ENCODE results near the gene MGAT4B.

Gene MGAT4B

DNA sequence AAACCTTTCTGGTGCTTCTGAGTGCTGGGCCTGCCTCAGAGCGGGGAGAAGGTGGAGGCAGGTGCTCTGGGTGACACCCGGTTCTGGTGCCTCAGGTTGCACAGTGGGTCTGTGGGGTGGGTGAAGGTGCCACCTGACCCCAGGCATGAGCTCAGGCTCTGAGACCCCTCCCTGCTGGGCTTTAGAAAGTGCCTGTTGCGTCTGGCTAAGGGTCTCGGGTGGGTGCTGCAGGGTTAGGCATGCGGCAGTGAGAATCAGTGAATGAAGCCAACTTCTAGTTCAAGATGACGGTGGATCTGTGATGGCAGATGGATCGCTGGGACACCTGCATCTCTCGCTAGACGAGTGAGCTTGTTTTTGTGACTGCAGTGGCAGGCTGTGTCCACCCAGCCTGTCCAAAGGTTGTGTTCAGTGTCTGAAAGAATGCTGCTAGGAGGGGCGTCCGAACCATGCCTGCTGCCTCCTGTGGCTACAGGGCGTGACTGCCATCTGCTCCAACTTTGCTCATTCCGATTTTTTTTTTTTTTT is 19.1 kb upstream of the MGAT4B start:
- DNase-seq (ENCODE audit: low spot score), result peak; percentile 55

DNA sequence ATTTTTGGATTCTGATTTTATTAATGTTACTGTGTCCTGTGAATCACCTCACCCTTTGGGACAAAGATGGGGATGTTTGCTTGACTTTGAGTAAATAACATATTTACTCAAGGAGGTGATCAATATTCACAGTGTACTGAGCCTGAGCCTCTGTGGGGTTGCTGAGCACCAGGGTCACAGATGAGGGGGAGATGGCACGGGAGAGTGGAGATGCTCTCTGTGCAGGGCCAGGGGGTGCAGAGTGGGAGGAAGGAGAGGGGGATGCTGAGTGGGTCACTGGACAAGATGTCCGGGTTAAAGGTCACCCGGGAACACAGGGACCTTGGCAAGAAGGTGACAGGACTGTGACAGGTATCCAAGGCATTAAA is 18.1 kb upstream of the MGAT4B start:
- no peak for DNase-seq (ENCODE audit: low spot score)

DNA sequence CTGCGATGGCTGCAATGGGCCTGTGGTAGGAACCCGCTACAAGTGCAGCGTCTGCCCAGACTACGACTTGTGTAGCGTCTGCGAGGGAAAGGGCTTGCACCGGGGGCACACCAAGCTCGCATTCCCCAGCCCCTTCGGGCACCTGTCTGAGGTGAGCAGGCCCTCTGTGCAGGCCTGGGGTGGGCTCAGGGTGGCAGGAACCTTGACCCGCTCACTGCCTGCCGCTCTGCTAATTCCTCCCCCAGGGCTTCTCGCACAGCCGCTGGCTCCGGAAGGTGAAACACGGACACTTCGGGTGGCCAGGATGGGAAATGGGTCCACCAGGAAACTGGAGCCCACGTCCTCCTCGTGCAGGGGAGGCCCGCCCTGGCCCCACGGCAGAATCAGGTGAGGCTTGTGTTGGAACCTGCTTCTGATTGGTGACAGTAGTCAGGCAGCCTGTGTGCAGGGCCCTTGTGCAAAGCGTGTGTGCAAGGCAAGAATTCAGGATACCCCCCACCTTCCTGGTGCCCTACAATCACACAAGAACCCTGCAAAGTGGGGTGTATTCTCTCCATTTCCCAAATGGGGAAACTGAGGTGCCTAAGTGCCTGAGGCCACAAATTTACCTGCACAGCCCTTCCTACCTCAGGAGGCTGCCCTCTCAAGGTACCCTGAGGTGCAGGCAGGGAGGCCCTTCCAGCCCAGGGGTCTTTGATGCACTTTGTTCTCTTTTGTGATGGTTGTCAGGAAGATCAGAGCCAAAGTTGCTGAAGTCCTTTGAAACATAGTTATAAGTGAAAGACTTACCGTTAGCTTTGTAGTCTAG is 17.5 kb upstream of the MGAT4B start:
- DNase-seq (ENCODE audit: low spot score), result no peak

DNA sequence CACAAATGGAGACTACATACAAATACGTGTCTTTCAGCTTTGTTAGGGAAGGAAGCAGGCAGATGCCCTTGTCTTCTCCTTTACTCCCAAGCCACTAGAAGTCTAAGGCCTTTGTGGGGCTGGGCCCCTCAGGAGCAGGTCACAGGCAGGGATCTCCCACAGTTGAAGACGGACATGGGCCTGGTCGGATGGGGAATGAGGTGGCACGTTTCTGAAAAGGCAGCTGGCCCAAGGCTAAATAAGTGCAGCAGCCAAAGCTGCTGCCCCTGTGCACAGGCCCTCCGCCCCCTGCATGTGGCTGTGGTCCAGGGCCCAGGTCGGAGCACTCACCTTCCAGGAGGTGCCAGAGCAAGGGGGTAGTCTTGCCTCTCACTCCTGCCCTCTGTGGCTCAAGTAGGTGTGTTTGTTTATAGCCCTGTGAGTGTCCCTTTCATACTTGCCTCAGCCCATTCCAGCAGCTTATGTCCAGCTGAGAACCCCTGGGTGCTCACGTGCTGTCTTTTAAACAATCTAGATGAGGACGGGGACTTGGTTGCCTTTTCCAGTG is 15.9 kb upstream of the MGAT4B start:
- no peak for DNase-seq (ENCODE audit: low spot score)

DNA sequence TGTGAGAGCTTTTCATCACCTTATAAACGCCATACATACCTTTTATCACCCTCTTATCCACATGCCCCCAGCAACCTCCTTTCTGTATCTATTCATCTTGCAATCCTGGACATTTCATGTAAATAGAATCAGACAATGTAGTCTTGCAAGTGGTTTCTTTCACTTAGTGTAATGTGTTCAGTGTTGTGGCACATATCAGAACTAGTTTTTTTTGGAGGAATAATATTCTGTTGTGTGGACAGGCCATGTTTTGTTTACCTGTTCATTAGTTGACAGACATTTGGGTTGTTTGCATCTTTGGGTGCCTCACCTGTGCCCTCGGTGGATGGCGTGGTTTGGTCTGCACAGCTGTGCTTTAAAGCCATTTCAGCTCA is 15.4 kb upstream of the MGAT4B start:
- no peak for DNase-seq (ENCODE audit: low spot score)

DNA sequence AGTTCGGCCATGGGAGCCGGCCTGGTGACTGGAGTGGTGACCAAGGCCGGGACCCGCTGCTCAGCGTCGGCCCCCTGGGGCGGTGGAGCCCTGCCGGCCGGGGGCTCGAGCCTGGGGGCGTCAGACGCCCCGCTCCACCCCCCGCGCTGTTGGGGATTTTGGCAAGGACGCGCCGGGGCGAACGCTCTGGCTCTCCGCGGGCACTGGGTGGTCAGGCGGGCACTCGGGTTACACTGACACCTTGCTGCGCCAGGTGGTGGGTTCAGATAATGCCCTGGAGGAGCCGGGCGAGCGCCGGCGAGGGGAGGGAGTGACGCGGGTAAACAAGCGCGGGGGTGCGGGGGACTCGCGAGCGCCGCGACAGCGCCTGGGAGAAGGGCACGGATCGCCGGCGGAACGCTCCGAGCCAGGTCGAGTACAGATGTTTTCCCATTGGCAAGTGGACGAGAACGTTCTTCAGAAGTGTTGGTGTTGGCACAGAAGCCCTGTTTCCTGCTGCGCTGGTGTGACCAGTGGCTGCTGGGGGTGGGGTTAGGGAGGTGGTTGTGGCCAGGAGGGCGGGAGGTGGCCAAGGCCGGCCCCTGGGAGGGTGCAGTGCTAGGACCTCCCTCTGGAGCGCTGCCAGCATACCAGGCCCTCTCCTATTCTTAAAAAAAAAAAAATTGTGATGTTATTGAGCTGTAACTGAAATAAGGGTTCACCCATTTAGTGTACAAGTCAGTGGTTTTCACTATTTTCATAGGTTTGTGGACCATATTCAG is 14.8 kb upstream of the MGAT4B start:
- peak; percentile 97 for DNase-seq (ENCODE audit: low spot score)

DNA sequence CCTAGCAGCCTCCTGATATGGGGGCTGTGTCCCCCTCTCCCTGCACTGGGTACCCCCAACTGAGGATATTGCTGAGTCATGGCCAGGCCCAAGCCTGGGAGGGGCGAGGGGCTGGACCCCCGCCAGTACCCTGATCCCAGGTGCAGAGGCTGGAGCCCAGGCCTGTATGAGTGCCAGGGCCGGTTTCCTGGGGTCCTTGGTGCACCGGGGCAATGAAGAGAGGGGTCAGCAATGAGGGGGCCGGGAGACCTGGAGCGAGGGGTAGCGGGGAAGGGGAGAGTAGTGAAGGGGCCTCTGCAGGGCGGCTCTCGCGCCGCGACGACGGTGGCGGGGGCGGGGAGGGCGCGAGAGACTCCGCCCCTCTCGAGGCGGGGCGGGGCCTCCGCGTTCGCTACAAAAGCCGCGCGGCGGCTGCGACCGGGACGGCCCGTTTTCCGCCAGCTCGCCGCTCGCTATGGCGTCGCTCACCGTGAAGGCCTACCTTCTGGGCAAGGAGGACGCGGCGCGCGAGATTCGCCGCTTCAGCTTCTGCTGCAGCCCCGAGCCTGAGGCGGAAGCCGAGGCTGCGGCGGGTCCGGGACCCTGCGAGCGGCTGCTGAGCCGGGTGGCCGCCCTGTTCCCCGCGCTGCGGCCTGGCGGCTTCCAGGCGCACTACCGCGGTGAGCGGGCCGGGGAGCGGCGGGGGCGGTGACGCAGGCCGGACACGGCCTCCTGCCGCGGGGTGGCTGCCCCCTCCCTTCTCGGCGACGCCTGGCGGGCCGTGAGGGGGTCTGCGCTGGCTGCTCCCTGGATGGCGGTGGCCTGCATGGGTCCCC is 14.0 kb upstream of the MGAT4B start, which contains the start of gene SQSTM1:
Gene SQSTM1 (plus strand): TSS at position 423 of the 815 bp plus-strand sequence. CDS start 32 bp downstream, at position 455.
- peak; percentile 95 for DNase-seq (ENCODE audit: low spot score)

DNA sequence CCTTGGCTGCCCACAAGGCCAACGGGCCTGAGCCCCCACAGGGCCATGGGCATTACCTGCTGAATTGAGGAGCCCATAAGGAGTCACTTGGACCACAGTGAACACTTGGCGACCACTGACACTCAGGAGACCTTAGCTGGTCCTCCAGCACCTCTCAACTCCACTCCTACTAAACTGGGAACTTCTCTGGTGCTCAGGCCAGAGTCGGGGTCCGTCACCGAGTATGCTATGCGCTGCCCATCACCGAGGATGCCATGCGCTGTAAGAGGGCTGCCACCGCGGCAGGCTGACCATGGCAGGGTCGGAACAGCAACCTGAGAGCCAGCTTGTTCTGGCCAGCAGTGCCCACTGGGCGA is 13.4 kb upstream of the MGAT4B start:
- DNase-seq (ENCODE audit: low spot score), result no peak

DNA sequence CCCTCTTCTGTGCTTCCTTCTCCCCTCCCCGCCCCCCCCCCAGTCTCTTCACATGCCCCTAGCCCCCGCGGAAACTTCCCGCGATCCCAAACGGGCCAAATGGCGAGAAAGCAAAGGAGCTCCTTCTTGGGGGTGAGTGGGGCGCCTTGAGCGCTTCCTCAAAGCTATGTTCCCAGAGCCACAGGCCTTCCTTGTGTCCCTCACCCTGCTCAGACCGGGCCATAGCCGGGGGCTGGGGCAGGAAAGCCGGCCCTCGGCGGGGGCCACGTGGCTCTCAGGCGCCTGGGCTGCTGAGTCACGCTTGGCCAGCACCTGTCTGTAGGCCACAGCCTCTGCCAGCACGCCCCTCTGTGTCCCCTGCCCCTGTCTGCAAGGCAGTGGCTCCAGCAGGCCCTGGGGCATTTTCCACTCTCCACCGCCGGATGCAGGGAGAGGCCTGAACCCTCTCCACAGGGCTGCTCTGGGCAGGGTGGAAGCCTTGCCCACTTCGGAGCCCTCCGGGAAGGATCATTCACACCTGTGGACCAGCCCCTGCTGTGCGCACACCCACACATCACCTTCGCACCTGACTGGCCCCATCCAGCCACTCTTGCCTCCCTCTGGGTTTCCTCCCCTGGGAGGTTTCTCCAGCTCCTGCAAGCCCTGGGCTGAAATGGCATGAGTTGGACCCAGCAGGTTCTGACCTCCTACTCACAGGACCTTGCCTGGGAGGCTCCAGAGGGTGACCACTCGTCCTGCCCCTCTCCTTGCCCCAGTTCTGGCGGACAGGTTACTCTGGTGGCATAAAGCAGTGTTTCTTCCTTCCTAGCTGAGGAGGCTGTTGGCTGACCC is 12.8 kb upstream of the MGAT4B start:
- peak; percentile 59 for DNase-seq (ENCODE audit: low spot score)

DNA sequence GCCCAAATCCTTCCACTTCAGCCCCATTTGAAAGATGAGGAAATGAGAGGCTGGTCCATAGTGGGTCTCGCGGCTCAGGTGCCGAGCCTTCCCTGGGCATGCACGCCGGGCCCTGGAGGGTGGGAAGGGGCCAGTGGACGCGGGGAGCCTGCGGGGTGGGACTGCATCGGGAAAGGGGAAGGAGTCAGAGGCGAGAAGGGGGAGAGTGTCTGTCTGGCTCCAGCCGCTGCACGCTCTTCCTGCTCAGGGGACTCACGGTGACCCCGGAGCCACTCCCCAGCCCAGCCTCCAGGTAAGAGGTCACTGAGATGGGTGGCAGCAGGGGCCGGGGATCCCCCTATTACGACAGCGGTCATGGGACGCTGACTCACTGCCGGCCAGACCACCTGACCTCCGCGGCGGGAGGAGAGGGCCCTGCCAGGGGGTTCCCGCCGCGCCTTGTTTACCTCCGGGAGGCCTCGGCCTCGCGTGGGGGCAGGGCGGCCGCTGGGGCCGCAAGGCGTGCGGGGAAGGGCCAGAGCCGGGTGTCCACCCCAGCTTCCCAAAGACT is 12.2 kb upstream of the MGAT4B start:
- DNase-seq (ENCODE audit: low spot score), result peak; percentile 92

DNA sequence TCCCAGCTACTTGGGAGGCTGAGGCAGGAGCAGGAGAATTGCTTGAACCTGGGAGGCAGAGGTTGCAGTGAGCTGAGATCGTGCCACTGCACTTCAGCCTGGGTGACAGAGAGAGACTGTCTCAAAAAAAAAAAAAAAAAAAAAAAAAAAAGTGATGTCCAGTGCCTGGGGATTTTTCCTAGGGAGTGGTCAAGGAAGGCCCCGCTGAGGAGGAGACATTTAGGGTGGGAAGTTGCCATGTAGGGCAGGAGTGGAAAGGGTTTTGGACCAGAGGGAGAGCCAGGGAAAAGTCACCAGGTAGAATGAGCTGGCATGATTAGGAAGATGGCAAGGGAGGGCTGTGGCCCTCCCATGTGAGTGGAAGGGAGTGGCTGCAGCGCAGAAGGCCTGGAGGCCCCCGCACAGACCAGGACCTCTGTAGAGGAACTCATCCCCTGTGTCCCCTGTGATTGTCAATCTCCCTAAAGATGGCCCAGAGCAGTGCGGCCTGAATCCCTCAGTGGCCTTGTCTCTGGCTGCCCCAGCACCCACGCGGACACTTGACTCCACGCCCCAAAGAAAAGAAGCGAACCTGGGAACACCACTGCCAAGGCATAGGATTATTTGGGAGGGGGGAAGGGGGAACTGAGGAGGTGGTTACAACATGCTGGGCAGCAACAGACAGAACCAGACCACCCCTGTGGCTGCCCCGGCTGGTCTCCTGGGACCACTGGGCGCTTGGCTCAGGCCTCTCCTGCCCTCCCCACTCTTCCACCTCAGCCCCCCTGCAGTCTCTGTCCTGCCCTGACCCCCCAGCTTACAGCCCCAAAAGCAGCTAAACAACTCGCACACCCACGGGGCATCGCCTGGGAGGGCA is 11.5 kb upstream of the MGAT4B start:
- DNase-seq (ENCODE audit: low spot score), result no peak

DNA sequence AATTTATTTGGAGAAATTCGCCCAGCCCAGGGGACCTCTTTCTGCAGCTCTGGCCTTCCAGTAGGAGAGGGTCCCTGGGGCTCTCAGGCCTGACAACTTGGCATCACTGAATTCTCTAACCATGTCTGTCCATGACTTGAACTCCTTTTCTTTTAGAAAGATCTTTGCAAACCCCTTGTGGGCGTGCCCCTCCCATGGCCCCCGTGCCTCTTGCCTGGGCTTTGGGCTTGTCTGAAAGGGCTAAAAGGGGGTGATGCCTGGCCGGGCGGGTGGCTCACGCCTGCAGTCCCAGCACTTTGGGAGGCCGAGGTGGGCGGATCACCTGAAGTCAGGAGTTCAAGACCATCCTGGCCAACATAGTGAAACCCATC is 10.8 kb upstream of the MGAT4B start:
- DNase-seq (ENCODE audit: low spot score), result no peak

DNA sequence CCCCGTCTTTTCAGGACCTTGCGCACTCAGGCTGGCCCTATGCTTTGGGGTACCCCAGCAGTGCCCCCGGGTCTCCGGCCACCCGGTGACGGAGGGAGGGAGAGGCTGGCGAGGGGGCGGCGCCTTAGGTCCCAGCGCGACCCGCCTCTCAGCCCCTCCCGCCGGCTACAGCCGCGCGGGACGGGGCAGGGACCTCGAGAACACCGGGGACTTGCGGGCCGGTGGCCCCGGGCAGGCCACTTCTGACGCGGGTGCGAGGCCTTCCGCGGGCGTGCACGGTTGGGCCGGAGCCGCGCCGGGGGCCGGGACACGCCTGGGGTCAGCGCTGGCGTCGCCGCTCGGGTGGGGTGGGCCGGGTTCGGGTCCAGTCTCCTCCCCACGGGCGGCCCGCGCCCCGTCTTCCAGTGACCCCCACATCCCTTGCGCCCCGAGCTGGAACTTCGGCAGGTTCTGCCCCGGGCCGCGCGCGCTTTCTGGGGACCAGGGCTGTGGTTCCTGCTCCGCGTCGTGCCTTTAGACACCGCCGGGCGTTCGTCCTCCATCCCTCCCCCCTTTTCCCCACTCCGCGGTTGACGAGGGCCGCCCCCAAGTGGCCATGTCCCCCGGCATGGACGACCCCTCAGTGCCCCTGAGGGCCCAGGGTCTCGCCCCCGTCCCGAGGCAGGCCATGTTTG is 10.3 kb upstream of the MGAT4B start:
- no peak for DNase-seq (ENCODE audit: low spot score)

DNA sequence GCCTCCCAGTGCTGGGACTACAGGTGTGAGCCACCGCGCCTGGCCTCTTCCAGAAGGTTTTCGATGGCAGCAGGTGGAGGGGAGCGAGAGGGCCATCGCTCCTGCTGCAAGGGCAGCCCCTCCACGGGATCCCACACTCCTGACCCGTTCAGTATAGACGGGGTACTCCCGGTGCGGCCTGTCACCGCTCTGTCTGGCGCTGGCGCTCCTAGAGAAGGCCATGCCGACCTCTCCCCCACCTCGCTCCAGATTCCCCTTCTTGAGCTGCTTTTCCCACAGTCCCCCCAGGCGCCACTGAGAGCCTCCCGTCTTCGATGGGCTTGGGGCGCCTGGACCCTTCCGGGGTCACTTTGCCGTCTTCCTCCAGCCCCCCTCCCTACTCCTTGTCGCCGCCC is 9.7 kb upstream of the MGAT4B start:
- no peak for DNase-seq (ENCODE audit: low spot score)

DNA sequence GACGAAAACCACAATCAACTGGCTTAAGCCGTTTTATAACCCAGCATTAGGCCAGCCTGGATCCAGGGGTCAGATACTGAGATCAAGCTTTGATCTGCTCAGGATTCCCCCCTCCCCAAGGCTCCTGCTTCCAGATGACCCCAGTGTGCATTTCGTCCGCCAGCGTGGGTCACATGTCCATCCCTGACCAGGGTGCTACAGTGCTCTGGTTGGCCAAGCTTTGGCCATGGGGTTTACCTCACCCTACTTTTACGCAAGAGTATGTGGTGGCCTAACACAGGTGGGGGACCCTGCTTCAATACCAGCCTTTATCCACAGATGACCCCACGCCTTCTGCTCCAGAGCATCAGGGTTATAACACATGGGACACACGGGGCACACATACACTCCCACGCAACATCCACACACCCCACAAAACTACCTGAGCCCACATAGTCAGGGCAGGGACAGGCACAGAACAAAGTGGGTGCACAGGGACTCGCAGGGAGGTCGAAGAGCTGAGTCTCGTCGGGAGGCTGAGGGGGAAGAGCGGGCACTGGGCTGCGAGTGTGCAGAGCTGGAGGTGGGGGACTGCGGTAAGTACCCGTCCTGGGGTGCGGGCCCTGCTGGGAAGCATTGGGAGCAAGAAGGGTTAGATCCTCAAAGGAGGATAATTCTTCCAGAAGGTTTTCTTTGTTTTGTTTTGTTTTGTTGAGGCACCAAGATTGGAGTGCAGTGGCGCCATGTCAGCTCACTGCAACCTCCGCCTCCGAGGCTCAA is 9.0 kb upstream of the MGAT4B start:
- no peak for DNase-seq (ENCODE audit: low spot score)

DNA sequence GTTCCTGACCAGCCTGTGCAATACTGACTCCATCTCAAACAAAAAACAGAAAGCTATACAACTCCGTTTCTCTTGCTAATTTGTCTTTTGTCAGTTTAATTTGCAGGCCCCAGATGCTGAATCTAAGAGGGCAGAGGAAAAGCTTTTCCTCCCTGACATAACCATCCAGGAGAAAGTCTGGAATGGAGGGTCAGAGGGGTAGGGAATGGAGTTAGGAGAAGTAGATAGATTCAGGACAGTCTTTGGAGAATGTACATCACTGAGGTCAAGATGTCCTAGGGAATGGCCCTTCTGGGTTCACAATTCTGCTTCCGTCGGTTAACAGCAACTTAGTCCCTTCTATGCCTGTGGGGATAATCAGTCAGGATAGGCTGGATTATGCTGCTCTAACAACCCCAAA is 7.4 kb upstream of the MGAT4B start:
- no peak for DNase-seq (ENCODE audit: low spot score)

DNA sequence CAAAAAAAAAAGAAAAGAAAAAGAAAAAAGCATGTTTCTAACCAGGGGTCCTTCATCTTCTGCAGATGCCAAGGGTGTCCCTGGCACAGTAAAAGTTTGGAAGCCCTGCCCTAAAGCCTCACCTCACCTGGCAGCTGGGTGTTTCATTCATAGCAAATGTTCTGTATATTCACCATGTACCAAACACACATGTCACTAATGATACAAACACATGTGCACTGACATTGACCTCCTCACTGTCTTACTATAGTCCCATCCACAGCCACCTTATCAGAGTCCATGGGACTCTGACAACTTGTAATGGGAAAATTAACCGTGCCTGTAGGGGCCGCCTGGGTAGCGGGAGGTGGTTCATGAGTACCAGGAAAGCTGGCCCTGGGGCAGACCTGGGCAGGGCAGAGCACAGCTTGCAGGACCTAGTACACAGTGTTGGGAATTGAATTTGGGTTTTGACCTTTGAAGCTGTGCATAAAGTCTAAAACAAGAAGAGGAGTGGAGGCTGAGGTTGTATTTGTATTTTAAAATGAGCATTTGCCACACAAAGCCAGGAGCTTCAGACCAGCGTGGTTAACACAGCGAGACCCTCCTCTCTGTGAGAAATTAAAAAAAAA is 6.4 kb upstream of the MGAT4B start:
- DNase-seq (ENCODE audit: low spot score), result no peak

DNA sequence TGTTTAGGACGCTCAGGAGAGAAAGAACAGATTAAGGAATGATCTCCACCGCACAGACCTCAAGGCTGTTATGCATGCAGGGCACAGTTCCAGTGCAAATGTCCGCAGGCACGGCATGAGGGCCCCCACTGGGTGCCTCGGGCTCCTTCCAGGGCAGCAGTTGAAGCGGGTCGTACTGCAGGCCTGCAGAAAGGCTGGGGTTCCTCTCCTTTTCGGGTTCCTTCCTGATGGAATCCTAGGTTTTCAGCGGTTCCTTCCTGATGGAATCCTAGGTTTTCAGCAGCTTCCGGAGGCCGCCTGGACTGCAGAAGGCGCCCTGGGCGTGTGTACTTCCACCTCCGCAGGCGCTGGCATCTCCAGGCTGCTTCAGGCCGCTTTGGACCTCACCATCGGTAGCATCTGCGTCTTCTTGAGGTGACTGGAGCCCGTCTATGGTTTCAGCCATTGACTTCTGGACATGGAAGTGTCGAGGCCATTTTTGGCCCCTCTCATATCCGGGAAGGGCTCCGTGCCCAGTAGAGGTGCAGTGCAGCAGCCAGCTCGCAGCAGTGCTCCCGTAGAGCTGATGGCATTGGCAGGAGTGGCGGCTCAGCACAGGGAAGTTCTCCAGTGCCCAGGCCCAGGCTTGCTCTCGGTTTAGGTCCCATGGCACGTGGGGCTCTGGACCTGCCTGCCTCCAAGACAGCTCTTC is 5.6 kb upstream of the MGAT4B start:
- DNase-seq (ENCODE audit: low spot score), result no peak

All from AG20443 (cell line).